RWPE2 (cell line): ENCODE results near the gene XIRP2.
A peak's percentile ranks its signal among the peaks of the same experiment; 100 is the strongest.
"Not testable (repeated sequence)": the region's sequence is repeated elsewhere in the genome, so short reads cannot be mapped to it uniquely, and the experiment has no call there.

ENCODE experiments used
- ATAC-seq: fragments of 200-7000 bp; cut with Tn5 transposase; 3 replicates; pipeline ENCODE4 v1.9.1; 2021; ENCODE audit warnings: low read depth
- DNase-seq: peaks from one replicate; pipeline ENCODE4 v3.0.0-alpha.2; 2020; ENCODE audit warnings: low spot score
- H3K27ac ChIP-seq: fragments of 450-650 bp; 2 replicates; pipeline ENCODE4 v1.5.1; 2017; ENCODE audit warnings: mild to moderate bottlenecking; ENCODE audit not compliant: poor library complexity, severe bottlenecking
- H3K27me3 ChIP-seq: fragments of 250-450 bp; sonication (Bioruptor Pico); 2 replicates; pipeline ENCODE4 v1.5.1; 2021; ENCODE audit warnings: mild to moderate bottlenecking, moderate library complexity; ENCODE audit not compliant: insufficient read depth, poor library complexity, severe bottlenecking
- H3K36me3 ChIP-seq: fragments of 250-450 bp; sonication (Bioruptor Pico); 2 replicates; pipeline ENCODE4 v1.5.1; 2020; ENCODE audit warnings: low read depth, mild to moderate bottlenecking, moderate library complexity
- H3K4me1 ChIP-seq: fragments of 250-450 bp; sonication (Bioruptor Pico); 2 replicates; pipeline ENCODE4 v1.5.1; 2021; ENCODE audit warnings: mild to moderate bottlenecking, moderate library complexity; ENCODE audit not compliant: insufficient read depth, poor library complexity, severe bottlenecking
- H3K4me3 ChIP-seq: fragments of 250-450 bp; sonication (Bioruptor Pico); 2 replicates; pipeline ENCODE4 v1.5.1; 2021; ENCODE audit warnings: mild to moderate bottlenecking, moderate library complexity; ENCODE audit not compliant: severe bottlenecking
- H3K9me3 ChIP-seq: fragments of 250-450 bp; sonication (Bioruptor Pico); 2 replicates; pipeline ENCODE4 v1.5.1; 2021; ENCODE audit warnings: mild to moderate bottlenecking, moderate library complexity; ENCODE audit not compliant: severe bottlenecking
- CTCF ChIP-seq: fragments of 450-650 bp; IDR thresholded peaks from one replicate; pipeline ENCODE4 v1.5.1; 2017; ENCODE audit warnings: mild to moderate bottlenecking, moderate library complexity; ENCODE audit not compliant: poor library complexity, severe bottlenecking

The XIRP2 gene

GRCh38 chr2:167059173-167059572, 170.9 kb downstream of the XIRP2 start:
- Histone ChIP-seq H3K36me3 (no peaks in the 10 kb centered on the region), H3K4me3 (no peak overlapping the region), H3K9me3 (no peaks in the 10 kb centered on the region), H3K4me1 (no peaks in the 10 kb centered on the region), H3K27me3 (no peaks in the 10 kb centered on the region), H3K27ac (no peak overlapping the region)
- DNase-seq (no peak), ATAC-seq (no peak)
- TF ChIP-seq CTCF: no peak

- ATAC-seq (peak; percentile 78), DNase-seq (no peak)
- Histone ChIP-seq H3K4me3 (no peak overlapping the region), H3K27ac (no peak overlapping the region), H3K36me3 (no peaks in the 10 kb centered on the region), H3K9me3 (no peaks in the 10 kb centered on the region), H3K27me3 (no peaks in the 10 kb centered on the region), H3K4me1 (peaks cover 8% of the 10 kb centered on the region)
- TF ChIP-seq CTCF: no peak
Measured at GRCh38 chr2:167069855-167070254, 181.6 kb downstream of the XIRP2 start.

- ATAC-seq: not testable (repeated sequence)
Measured at GRCh38 chr2:167075708-167076107, 187.4 kb downstream of the XIRP2 start.

GRCh38 chr2:167098931-167099330, 210.7 kb downstream of the XIRP2 start:
- not testable (repeated sequence) for DNase-seq, H3K4me3 ChIP-seq, H3K27ac ChIP-seq, H3K4me1 ChIP-seq, H3K36me3 ChIP-seq, ATAC-seq, H3K9me3 ChIP-seq, H3K27me3 ChIP-seq

More at GRCh38 chr2:167075708-167076107, 187.4 kb downstream of the XIRP2 start:
- H3K36me3 ChIP-seq, H3K27me3 ChIP-seq, H3K9me3 ChIP-seq, H3K27ac ChIP-seq, H3K4me1 ChIP-seq, H3K4me3 ChIP-seq, DNase-seq: not testable (repeated sequence)

GRCh38 chr2:167100506-167100905, 212.2 kb downstream of the XIRP2 start:
- Histone ChIP-seq H3K9me3 (peaks cover 2% of the 10 kb centered on the region), H3K4me3 (no peak overlapping the region), H3K36me3 (no peaks in the 10 kb centered on the region), H3K27ac (no peak overlapping the region), H3K27me3 (no peaks in the 10 kb centered on the region), H3K4me1 (no peaks in the 10 kb centered on the region)
- no peak for ATAC-seq
- TF ChIP-seq CTCF: no peak
- DNase-seq: no peak

GRCh38 chr2:167103028-167103756, 214.9 kb downstream of the XIRP2 start:
- Histone ChIP-seq H3K4me1 (no peaks in the 10 kb centered on the region), H3K27ac (no peak overlapping the region), H3K36me3 (no peaks in the 10 kb centered on the region), H3K4me3 (no peak overlapping the region), H3K9me3 (no peaks in the 10 kb centered on the region), H3K27me3 (no peaks in the 10 kb centered on the region)
- no peak for TF ChIP-seq CTCF
- ATAC-seq: 0 out of 3 replicates have a peak, but pooled peaks have one; percentile 38
- DNase-seq: no peak
